ENCODE data around the gene PNPLA3. TPM values are rescaled to one million over a fixed set of nuclear protein-coding genes. Genes with fewer than 3 reads are reported as not detected.

Gene PNPLA3
- total RNA-seq, 2 donors from 2014 or later: 0.14 to 0.28 TPM

DNA sequence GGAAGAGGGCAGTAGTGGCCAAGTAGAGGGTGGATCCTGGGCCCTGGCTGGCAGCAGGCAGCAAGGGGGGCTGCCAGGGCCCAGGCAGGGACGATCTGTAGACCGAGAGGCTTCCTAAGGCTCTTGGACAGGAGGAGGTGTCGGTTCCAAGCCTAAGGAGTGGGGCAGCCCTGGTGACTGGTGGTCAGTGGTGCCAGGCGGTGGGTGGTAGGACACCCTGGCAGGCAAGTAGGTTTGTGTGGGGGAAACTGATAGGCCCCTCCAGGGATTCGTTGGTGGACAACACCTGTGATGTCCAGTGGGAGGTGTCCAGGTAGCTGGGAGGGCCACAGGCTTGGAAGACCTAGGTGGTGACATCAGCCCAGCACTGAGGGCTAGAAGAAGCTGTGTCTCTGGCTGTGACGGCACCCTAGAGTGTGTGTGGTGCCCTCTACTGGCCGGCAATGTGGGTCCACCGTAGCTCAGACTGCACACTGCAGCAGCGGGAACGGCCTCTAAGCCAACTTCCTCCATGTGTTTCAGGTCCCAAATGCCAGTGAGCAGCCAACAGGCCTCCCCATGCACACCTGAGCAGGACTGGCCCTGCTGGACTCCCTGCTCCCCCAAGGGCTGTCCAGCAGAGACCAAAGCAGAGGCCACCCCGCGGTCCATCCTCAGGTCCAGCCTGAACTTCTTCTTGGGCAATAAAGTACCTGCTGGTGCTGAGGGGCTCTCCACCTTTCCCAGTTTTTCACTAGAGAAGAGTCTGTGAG lies 22.2 kb downstream of the PNPLA3 start:
- Histone ChIP-seq H3K4me3 (no peak overlapping the region), H3K9me3 (no peaks in the 10 kb centered on the region), H3K27me3 (replicated peaks; ENCODE audit: insufficient read depth) (no peaks in the 10 kb centered on the region), H3K4me1 (replicated peaks) (no peaks in the 10 kb centered on the region), H3K27ac (no peak overlapping the region), H3K36me3 (no peaks in the 10 kb centered on the region)
- peak; percentile 31 for DNase-seq (ENCODE audit: low spot score)
- intact Hi-C loops (cut with DNase I): no loop called here
- 54% methylated on average over 12 of the region's 12 CpGs for WGBS
- TF ChIP-seq POLR2A (IDR thresholded peaks at IDR 0.05): no peak
- TF ChIP-seq, protein P1, sequence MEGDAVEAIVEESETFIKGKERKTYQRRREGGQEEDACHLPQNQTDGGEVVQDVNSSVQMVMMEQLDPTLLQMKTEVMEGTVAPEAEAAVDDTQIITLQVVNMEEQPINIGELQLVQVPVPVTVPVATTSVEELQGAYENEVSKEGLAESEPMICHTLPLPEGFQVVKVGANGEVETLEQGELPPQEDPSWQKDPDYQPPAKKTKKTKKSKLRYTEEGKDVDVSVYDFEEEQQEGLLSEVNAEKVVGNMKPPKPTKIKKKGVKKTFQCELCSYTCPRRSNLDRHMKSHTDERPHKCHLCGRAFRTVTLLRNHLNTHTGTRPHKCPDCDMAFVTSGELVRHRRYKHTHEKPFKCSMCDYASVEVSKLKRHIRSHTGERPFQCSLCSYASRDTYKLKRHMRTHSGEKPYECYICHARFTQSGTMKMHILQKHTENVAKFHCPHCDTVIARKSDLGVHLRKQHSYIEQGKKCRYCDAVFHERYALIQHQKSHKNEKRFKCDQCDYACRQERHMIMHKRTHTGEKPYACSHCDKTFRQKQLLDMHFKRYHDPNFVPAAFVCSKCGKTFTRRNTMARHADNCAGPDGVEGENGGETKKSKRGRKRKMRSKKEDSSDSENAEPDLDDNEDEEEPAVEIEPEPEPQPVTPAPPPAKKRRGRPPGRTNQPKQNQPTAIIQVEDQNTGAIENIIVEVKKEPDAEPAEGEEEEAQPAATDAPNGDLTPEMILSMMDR (IDR thresholded peaks at IDR 0.05): peak in 3 of 4 experiments; percentile 20 to 58 (median 25)

DNA sequence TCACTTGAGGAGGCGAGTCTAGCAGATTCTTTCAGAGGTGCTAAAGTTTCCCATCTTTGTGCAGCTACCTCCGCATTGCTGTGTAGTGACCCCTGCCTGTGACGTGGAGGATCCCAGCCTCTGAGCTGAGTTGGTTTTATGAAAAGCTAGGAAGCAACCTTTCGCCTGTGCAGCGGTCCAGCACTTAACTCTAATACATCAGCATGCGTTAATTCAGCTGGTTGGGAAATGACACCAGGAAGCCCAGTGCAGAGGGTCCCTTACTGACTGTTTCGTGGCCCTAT lies 22.7 kb downstream of the PNPLA3 start:
- Histone ChIP-seq H3K4me3 (no peak overlapping the region), H3K36me3 (no peaks in the 10 kb centered on the region), H3K27me3 (replicated peaks; ENCODE audit: insufficient read depth) (no peaks in the 10 kb centered on the region), H3K9me3 (no peaks in the 10 kb centered on the region), H3K27ac (no peak overlapping the region), H3K4me1 (replicated peaks) (no peaks in the 10 kb centered on the region)
- DNase-seq (ENCODE audit: low spot score): no peak
- intact Hi-C loops (cut with DNase I): no loop called here
- 69% methylated on average over 7 of the region's 7 CpGs for WGBS
- TF ChIP-seq, protein P1 (IDR thresholded peaks at IDR 0.05): no peak
- TF ChIP-seq POLR2A (IDR thresholded peaks at IDR 0.05): no peak
- TF ChIP-seq POLR2AphosphoS5 (IDR thresholded peaks at IDR 0.05): no peak

DNA sequence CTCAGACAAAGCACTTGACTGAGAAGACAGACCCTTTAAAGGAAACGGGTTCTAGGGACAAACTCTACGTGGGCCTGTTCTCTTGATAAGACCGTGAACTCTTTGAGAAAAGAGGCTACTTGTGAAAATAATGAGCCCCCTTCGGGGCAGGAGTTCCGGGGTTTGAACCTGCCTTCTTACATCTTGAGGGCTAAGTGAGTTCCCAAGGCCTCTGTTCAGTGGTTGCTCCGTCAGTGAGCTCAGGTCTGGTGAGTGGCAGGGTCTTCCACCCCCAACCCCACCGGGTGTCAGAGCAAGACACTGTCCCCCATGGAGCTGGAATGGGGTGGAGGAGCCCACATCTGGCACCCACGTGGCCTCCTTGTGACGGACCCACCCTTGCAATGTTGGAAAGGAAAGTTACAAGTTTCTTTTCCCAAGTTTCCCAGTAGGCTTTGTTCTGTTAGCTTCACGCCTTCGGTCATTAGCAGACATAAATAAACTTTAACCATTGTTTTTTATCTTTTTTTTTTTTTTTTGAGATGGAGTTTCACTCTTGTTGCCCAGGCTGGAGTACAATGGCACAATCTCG lies 25.3 kb downstream of the PNPLA3 start:
- WGBS: 90% methylated on average over 12 of the region's 12 CpGs
- no peak overlapping the region for H3K4me3 ChIP-seq
- H3K9me3 ChIP-seq: no peaks in the 10 kb centered on the region
- no peaks in the 10 kb centered on the region for H3K4me1 ChIP-seq (replicated peaks)
- DNase-seq (ENCODE audit: low spot score): no peak
- H3K27me3 ChIP-seq (replicated peaks; ENCODE audit: insufficient read depth): no peaks in the 10 kb centered on the region
- TF ChIP-seq, protein P1 (IDR thresholded peaks at IDR 0.05): no peak
- no peak for TF ChIP-seq POLR2AphosphoS5 (IDR thresholded peaks at IDR 0.05)
- TF ChIP-seq POLR2A (IDR thresholded peaks at IDR 0.05): no peak
- H3K27ac ChIP-seq: no peak overlapping the region
- H3K36me3 ChIP-seq: no peaks in the 10 kb centered on the region
- intact Hi-C loops (cut with DNase I): no loop called here

DNA sequence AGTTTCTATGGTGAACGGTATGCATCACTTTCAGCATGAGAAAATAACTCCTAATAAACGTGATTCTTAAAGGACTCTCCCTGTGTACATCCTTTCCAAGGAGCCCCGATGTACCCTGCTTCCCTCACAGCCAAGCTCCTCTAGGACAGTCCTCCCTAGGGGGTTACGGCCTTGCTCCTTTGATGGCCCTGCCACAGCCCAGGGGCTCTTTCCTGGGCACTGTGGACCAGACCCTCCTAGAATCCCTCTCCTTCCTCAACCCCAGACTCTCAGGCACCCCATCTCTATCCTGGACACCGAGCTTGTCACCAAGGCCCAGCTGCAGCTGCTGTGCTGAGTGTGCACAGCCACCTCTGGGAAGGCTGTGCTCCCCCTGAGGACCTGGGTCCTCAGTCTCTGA lies 27.8 kb downstream of the PNPLA3 start:
- H3K4me1 ChIP-seq (replicated peaks): peaks cover 3% of the 10 kb centered on the region
- DNase-seq (ENCODE audit: low spot score): no peak
- no peaks in the 10 kb centered on the region for H3K9me3 ChIP-seq
- no peak overlapping the region for H3K27ac ChIP-seq
- no peaks in the 10 kb centered on the region for H3K36me3 ChIP-seq
- TF ChIP-seq, protein P1 (IDR thresholded peaks at IDR 0.05): no peak
- TF ChIP-seq POLR2A (IDR thresholded peaks at IDR 0.05) (no peak), POLR2AphosphoS5 (IDR thresholded peaks at IDR 0.05) (no peak)
- H3K27me3 ChIP-seq (replicated peaks; ENCODE audit: insufficient read depth): no peaks in the 10 kb centered on the region
- intact Hi-C loops (cut with DNase I): no loop called here
- WGBS: 85% methylated on average over 5 of the region's 5 CpGs
- H3K4me3 ChIP-seq: no peak overlapping the region

DNA sequence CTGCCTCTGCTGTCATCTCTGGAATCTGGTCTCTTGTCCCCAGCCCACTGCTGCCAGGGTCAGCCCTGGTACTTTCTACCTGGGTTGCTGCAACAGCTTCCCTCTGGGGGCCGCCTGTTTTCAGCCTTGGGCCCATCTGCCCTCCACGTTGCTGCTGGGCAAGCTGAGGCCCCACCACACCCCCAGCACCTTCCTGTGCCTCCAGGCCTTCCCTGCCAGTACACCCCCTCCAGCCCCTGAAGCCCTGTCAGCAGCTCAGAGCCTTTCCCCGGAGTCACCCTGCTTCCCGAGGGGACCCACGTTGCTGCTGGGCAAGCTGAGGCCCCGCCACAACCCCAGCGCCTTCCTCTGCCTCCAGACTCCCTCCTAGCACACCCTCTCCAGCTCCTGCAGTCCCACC lies 28.4 kb downstream of the PNPLA3 start:
- DNase-seq (ENCODE audit: low spot score): no peak
- peaks cover 9% of the 10 kb centered on the region for H3K4me1 ChIP-seq (replicated peaks)
- no peaks in the 10 kb centered on the region for H3K9me3 ChIP-seq
- no peaks in the 10 kb centered on the region for H3K36me3 ChIP-seq
- H3K27me3 ChIP-seq (replicated peaks; ENCODE audit: insufficient read depth): no peaks in the 10 kb centered on the region
- intact Hi-C loops (cut with DNase I): no loop called here
- H3K27ac ChIP-seq: no peak overlapping the region
- no peak overlapping the region for H3K4me3 ChIP-seq
- WGBS: 57% methylated on average over 7 of the region's 7 CpGs
- TF ChIP-seq POLR2AphosphoS5 (IDR thresholded peaks at IDR 0.05) (no peak), POLR2A (IDR thresholded peaks at IDR 0.05) (no peak)
- TF ChIP-seq, protein P1 (IDR thresholded peaks at IDR 0.05): no peak
